HepG2 (cell line): ENCODE data around the gene FBXL7. TPM values are rescaled to one million over a fixed set of nuclear protein-coding genes. Genes with fewer than 3 reads are reported as not detected.

Source experiments
- ATAC-seq: fragments of 200-7000 bp; cut with Tn5 transposase; 3 replicates; pipeline ENCODE4 v1.9.1; 2020; ENCODE audit warnings: mild to moderate bottlenecking, moderate library complexity
- BruUV-seq: library from RNA; stranded (reverse); fragments of 400-500 nt; replicated peaks from 2 replicates; lab custom pipeline; 2021; lab: Mats Ljungman, UMichigan
- CTCF ChIA-PET: fragments of 300-600 bp; formaldehyde crosslinking; extraction: SDS; loops from one replicate; lab custom pipeline; 2021; ENCODE audit warnings: low total read pairs, inconsistent platforms, low intra/inter-chr PET ratio; lab: Yijun Ruan, JAX
- POLR2A ChIA-PET: fragments of 350-600 bp; sonication (Branson Sonifier 250); formaldehyde crosslinking; loops from one replicate; lab custom pipeline; 2020; ENCODE audit warnings: antibody characterized with exemption, inconsistent platforms; lab: Yijun Ruan, JAX
- DNase-seq: peaks from one replicate; pipeline ENCODE4 v3.0.0-alpha.2; 2015; ENCODE audit warnings: low spot score
- FAIRE-seq: peaks from 3 replicates; lab custom pipeline; 2011; peaks lifted over from hg19 to GRCh38; lab: Jason Lieb, UNC
- H2AFZ ChIP-seq: one replicate; pipeline ENCODE4 v1.6.1; 2011; ENCODE audit warnings: low read length, inconsistent platforms
- H3K27ac ChIP-seq: fragments of 300-600 bp; 3 replicates; pipeline ENCODE4 v1.8.0; 2011; ENCODE audit warnings: mixed run types, mild to moderate bottlenecking, mixed read lengths, low read length, inconsistent platforms; ENCODE audit not compliant: insufficient read depth; ENCODE audit errors: extremely low read length
- H3K27me3 ChIP-seq, 2 experiments: fragments of 200-600 bp in 1 of 2; 2 replicates in 1 of 2; 3 replicates in 1 of 2; pipeline versions ENCODE4 v1.6.0 to v1.8.0; 2011; ENCODE audit warnings: low read length in 2 of 2, mild to moderate bottlenecking in 2 of 2, moderate library complexity in 2 of 2, inconsistent platforms in 1 of 2; ENCODE audit not compliant: insufficient read depth in 2 of 2, control insufficient read depth in 1 of 2
- H3K36me3 ChIP-seq, 2 experiments: fragments of 200-600 bp in 1 of 2; replicated peaks in 1 of 2; 2 replicates in 1 of 2; 3 replicates in 1 of 2; pipeline versions ENCODE4 v1.5.1 to v1.8.0; 2011; ENCODE audit warnings: low read length in 2 of 2, inconsistent platforms in 1 of 2; ENCODE audit not compliant: insufficient read depth in 2 of 2, control insufficient read depth in 1 of 2
- H3K4me1 ChIP-seq: 2 replicates; pipeline ENCODE4 v1.5.1; 2012; ENCODE audit warnings: low read length, inconsistent platforms; ENCODE audit not compliant: insufficient read depth
- H3K4me2 ChIP-seq: 2 replicates; pipeline ENCODE4 v1.6.0; 2011; ENCODE audit warnings: low read depth, low read length, inconsistent platforms
- H3K4me3 ChIP-seq, 3 experiments: fragments of 200-600 bp in 1 of 3; sonication (generic), shearing (Covaris generic) in 1 of 3; replicated peaks in 1 of 3; 2 replicates each; pipeline ENCODE4 v1.5.1; 2011 to 2016; ENCODE audit warnings: low read length in 3 of 3, inconsistent platforms in 2 of 3, low read depth in 2 of 3, mild to moderate bottlenecking in 2 of 3, control low read depth in 1 of 3, mixed read lengths in 1 of 3; ENCODE audit not compliant: insufficient read depth in 1 of 3
- H3K79me2 ChIP-seq: one replicate; pipeline ENCODE4 v1.6.1; 2011; ENCODE audit warnings: low read length, inconsistent platforms; ENCODE audit not compliant: insufficient read depth
- H3K9ac ChIP-seq: 2 replicates; pipeline ENCODE4 v1.6.0; 2011; ENCODE audit warnings: mild to moderate bottlenecking, low read depth, low read length, inconsistent platforms; ENCODE audit not compliant: insufficient read depth
- H3K9me3 ChIP-seq: 2 replicates; pipeline ENCODE4 v1.5.1; 2012; ENCODE audit warnings: mild to moderate bottlenecking, low read length
- H4K20me1 ChIP-seq: 2 replicates; pipeline ENCODE4 v1.6.0; 2011; ENCODE audit warnings: inconsistent platforms, mild to moderate bottlenecking, low read length, moderate library complexity; ENCODE audit not compliant: insufficient read depth
- ARID3A ChIP-seq: IDR thresholded peaks from 2 replicates; pipeline ENCODE4 v1.6.1; 2012; ENCODE audit warnings: low read depth, low read length, improper control_type of control experiment
- CBFB ChIP-seq: sonication (generic); formaldehyde crosslinking; IDR thresholded peaks from 2 replicates; pipeline ENCODE4 v1.4.0; 2020; ENCODE audit warnings: missing genetic modification reagents
- CCAR2 ChIP-seq: fragments of 200-400 bp; formaldehyde crosslinking; optimal IDR thresholded peaks from 2 replicates; pipeline ENCODE3; 2018; ENCODE audit warnings: low read depth, mild to moderate bottlenecking, low read length, moderate library complexity
- CCDC6 ChIP-seq: sonication (generic); formaldehyde crosslinking; IDR thresholded peaks from 2 replicates; pipeline ENCODE4 v1.8.1; 2022; ENCODE audit warnings: mild to moderate bottlenecking, missing genetic modification reagents, moderate library complexity
- FIP1L1 ChIP-seq: fragments of 200-400 bp; formaldehyde crosslinking; IDR thresholded peaks from 2 replicates; pipeline ENCODE4 v1.6.1; 2018; ENCODE audit warnings: low read depth, mild to moderate bottlenecking, low read length, moderate library complexity, borderline replicate concordance; ENCODE audit not compliant: insufficient read depth
- KLF12 ChIP-seq: sonication (generic); formaldehyde crosslinking; IDR thresholded peaks from 2 replicates; pipeline ENCODE4 v1.4.0; 2020; ENCODE audit warnings: missing genetic modification reagents, borderline replicate concordance
- LCORL ChIP-seq, 2 experiments: fragments of 450-650 bp in 1 of 2; sonication (generic) in 1 of 2; formaldehyde crosslinking in 1 of 2; IDR thresholded peaks; 2 replicates each; pipeline versions ENCODE4 v1.5.0 to v1.6.1; 2017 to 2020; ENCODE audit warnings: antibody characterized with exemption in 1 of 2, missing genetic modification reagents in 1 of 2
- MBNL3 ChIP-seq: fragments of 250-450 bp; sonication (Bioruptor Pico); conservative IDR thresholded peaks from 2 replicates; pipeline ENCODE4 v1.8.0; 2022; ENCODE audit warnings: mild to moderate bottlenecking, inconsistent platforms
- MTA1 ChIP-seq: sonication (generic); formaldehyde crosslinking; IDR thresholded peaks from 2 replicates; pipeline ENCODE4 v1.4.0; 2020; ENCODE audit warnings: missing genetic modification reagents, mild to moderate bottlenecking, borderline replicate concordance
- MZF1 ChIP-seq: sonication (generic); formaldehyde crosslinking; IDR thresholded peaks from 2 replicates; pipeline ENCODE4 v1.8.1; 2023; ENCODE audit warnings: mild to moderate bottlenecking, missing genetic modification reagents, borderline replicate concordance
- NFE2 ChIP-seq: sonication (generic); formaldehyde crosslinking; IDR thresholded peaks from 2 replicates; pipeline ENCODE4 v1.4.0; 2020; ENCODE audit warnings: missing genetic modification reagents
- RFX1 ChIP-seq: fragments of 450-650 bp; IDR thresholded peaks from 2 replicates; pipeline ENCODE4 v1.6.1; 2017
- TBP ChIP-seq: sonication (generic); formaldehyde crosslinking; IDR thresholded peaks from 2 replicates; pipeline ENCODE4 v1.5.0; 2020; ENCODE audit warnings: missing genetic modification reagents
- U2AF1 ChIP-seq: fragments of 200-400 bp; formaldehyde crosslinking; optimal IDR thresholded peaks from 2 replicates; pipeline ENCODE3; 2017; ENCODE audit warnings: mild to moderate bottlenecking, low read depth, low read length
- ZBTB10 ChIP-seq: sonication (generic); formaldehyde crosslinking; IDR thresholded peaks from 2 replicates; pipeline ENCODE4 v1.4.0; 2020; ENCODE audit warnings: missing genetic modification reagents, borderline replicate concordance
- ZNF337 ChIP-seq: sonication (generic); formaldehyde crosslinking; IDR thresholded peaks from 2 replicates; pipeline ENCODE4 v1.5.1; 2020; ENCODE audit warnings: missing genetic modification reagents, low read depth, mild to moderate bottlenecking, borderline replicate concordance
- ZNF468 ChIP-seq: sonication (generic); formaldehyde crosslinking; IDR thresholded peaks from 2 replicates; pipeline ENCODE4 v1.8.0; 2022; ENCODE audit warnings: mild to moderate bottlenecking, moderate library complexity, missing genetic modification reagents
- ZNF652 ChIP-seq: IDR thresholded peaks from 2 replicates; pipeline ENCODE4 v1.6.1; 2016; ENCODE audit warnings: low read depth, borderline replicate concordance
- ZNF724P ChIP-seq: sonication (generic); formaldehyde crosslinking; IDR thresholded peaks from 2 replicates; pipeline ENCODE4 v1.8.0; 2022; ENCODE audit warnings: missing genetic modification reagents, borderline replicate concordance
- in situ Hi-C: cut with HindIII; loops from 2 replicates; pipeline ENCODE4 v1.10.0; 2017; ENCODE audit warnings: low pct_unique_long_range_greater_than_20kb; ENCODE audit not compliant: extremely low pct_ligation_motif_present
- intact Hi-C: fragments of 100-400 bp; cut with micrococcal nuclease; formaldehyde crosslinking; loops from one replicate; pipeline ENCODE4 v1.10.0; 2022; ENCODE audit not compliant: unreplicated experiment
- polyA plus RNA-seq, 8 experiments: library from polyadenylated mRNA; depleted of rRNA in 3 of 8; stranded (reverse) in 7 of 8; unstranded in 1 of 8; fragments of >200 nt; fragmentation: Illumina TruSeq in 4 of 8; extraction: Trizol in 4 of 8; gene quantifications; 2 replicates each; pipeline versions ENCODE4 v1.2.1 to v1.2.3, GENCODE V29; 2011 to 2016; ENCODE audit warnings: low read depth in 4 of 8, missing spikeins in 1 of 8, mixed read lengths in 1 of 8; ENCODE audit not compliant: insufficient read depth in 1 of 8
- total RNA-seq, 5 experiments: library from RNA; depleted of rRNA; stranded (reverse); fragments of >200 nt; fragmentation: Illumina TruSeq; extraction: Trizol; gene quantifications; 2 replicates each; pipeline ENCODE4 v1.2.3, GENCODE V29; 2016; ENCODE audit warnings: low read depth in 1 of 5

FBXL7 gene
- total and polyA plus RNA-seq, 2 of the 13 experiments (the other 11 are each of a cell fraction or from before 2014, with no cell fraction given): 0.07 TPM; not detected in 1

- no peak overlapping the region for H3K4me2 ChIP-seq
- ChIA-PET POLR2A (no interaction called here), CTCF (no interaction called here)
- intact Hi-C loops (no loop called here), in situ Hi-C loops (no loop called here)
- no peaks in the 10 kb centered on the region for H3K4me1 ChIP-seq
- ATAC-seq: no peak
- no peak overlapping the region for H3K27ac ChIP-seq
- DNase-seq: no peak
- H3K9ac ChIP-seq: no peak overlapping the region
- no peaks in the 10 kb centered on the region for H3K36me3 ChIP-seq
- TF ChIP-seq MBNL3 (no peak), MTA1 (CRISPR knock-in tag) (no peak), CCAR2 (no peak), CCDC6 (CRISPR knock-in tag) (no peak), ZNF724P (no peak), KLF12 (CRISPR knock-in tag) (no peak), ZNF468 (no peak), U2AF1 (no peak), ARID3A (no peak), MZF1 (CRISPR knock-in tag) (no peak), NFE2 (CRISPR knock-in tag) (no peak), RFX1 (no peak), CBFB (no peak), LCORL (IDR thresholded peaks at IDR 0.05) (no peak), LCORL (CRISPR knock-in tag; IDR thresholded peaks at IDR 0.05) (no peak), ZNF652 (CRISPR knock-in tag) (no peak), TBP (CRISPR knock-in tag) (no peak), ZBTB10 (CRISPR knock-in tag) (no peak), FIP1L1 (no peak), ZNF337 (CRISPR knock-in tag) (no peak)
- H4K20me1 ChIP-seq: no peaks in the 10 kb centered on the region
- no peak overlapping the region for H3K4me3 ChIP-seq
- FAIRE-seq: no peak
- peaks cover 22% of the 10 kb centered on the region for H3K9me3 ChIP-seq
- H2AFZ ChIP-seq: no peak overlapping the region
- H3K27me3 ChIP-seq: no peaks in the 10 kb centered on the region
- H3K79me2 ChIP-seq: no peaks in the 10 kb centered on the region
- no TSS peak for BruUV-seq
These were observed 87.9 kb downstream of the FBXL7 start for GRCh38 chr5:15587916-15588315.
